ENCODE measurements around the gene ALG3. TPM values are rescaled to one million over a fixed set of nuclear protein-coding genes. Genes with fewer than 3 reads are reported as not detected.

Gene ALG3
- total RNA-seq, 1 donor from 2014 or later, result 40.9 TPM

DNA sequence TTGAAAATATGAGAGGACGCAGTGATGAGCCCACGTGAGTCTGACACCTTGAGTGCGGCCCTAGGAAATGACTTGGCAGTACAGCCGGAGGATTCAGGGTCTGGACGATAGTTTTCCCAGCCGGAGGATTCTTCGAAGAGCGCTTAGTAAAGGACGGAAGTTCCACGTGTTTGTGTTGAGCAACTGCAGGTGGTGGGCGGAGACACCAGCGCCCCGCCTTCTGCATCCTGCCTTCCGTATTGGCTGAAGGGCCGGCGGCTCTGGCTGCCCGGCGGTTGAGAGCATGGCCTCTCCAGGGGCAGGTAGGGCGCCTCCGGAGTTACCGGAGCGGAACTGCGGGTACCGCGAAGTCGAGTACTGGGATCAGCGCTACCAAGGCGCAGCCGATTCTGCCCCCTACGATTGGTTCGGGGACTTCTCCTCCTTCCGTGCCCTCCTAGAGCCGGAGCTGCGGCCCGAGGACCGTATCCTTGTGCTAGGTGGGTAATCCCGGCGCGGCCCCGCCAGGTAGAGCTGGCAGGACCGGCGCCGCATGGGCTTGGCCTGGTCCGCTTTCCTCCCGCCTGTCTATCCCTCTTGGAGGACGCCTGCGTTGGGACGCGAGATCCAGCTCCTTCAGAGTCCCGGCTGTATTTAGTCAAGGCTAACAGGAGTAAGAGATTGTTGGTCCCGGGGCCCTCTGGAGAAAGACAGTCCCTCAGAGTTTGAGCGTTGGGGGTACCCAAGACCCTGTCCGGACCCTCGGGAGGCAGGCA is 827 bp upstream of the ALG3 start, which contains the start of gene EEF1AKMT4:
TSS of gene EEF1AKMT4 (plus strand) at position 261 of the 755 bp plus-strand sequence. CDS start at position 284, 23 bp downstream.
- peak within 1 kb of the TSS; percentile 98 for H3K27ac Mint-ChIP-seq
- H3K27me3 Mint-ChIP-seq (ENCODE audit: low read depth), result no peaks in the 10 kb centered on the region
- TF ChIP-seq CTCF (IDR thresholded peaks at IDR 0.05; ENCODE audit: unreplicated experiment), result peak; percentile 22
- DNase-seq (ENCODE audit: low spot score in 2 of 2, unreplicated experiment in 2 of 2), result peak; percentile 93 to 94
- H3K9me3 Mint-ChIP-seq, result no peaks in the 10 kb centered on the region
- peak within 1 kb of the TSS; percentile 97 for H3K4me3 Mint-ChIP-seq
- H3K4me1 Mint-ChIP-seq, result peaks cover 9% of the 10 kb centered on the region
- peaks cover 6% of the 10 kb centered on the region for H3K36me3 Mint-ChIP-seq

GRCh38 chr3:184242297-184242685 is 6.5 kb downstream of the ALG3 start:
- H3K36me3 Mint-ChIP-seq, result peaks cover 19% of the 10 kb centered on the region
- H3K27me3 Mint-ChIP-seq (ENCODE audit: low read depth), result peaks cover 6% of the 10 kb centered on the region
- no peak for TF ChIP-seq CTCF (IDR thresholded peaks at IDR 0.05; ENCODE audit: unreplicated experiment)
- H3K4me1 Mint-ChIP-seq, result no peaks in the 10 kb centered on the region
- no peak overlapping the region for H3K27ac Mint-ChIP-seq
- no peaks in the 10 kb centered on the region for H3K9me3 Mint-ChIP-seq
- DNase-seq (ENCODE audit: low spot score in 2 of 2, unreplicated experiment in 2 of 2), result no peak
- no peak overlapping the region for H3K4me3 Mint-ChIP-seq

- no peaks in the 10 kb centered on the region for H3K9me3 Mint-ChIP-seq
- no peak for DNase-seq (ENCODE audit: low spot score in 2 of 2, unreplicated experiment in 2 of 2)
- H3K4me1 Mint-ChIP-seq, result no peaks in the 10 kb centered on the region
- no peak overlapping the region for H3K27ac Mint-ChIP-seq
- H3K27me3 Mint-ChIP-seq (ENCODE audit: low read depth), result peaks cover 11% of the 10 kb centered on the region
- peaks cover 19% of the 10 kb centered on the region for H3K36me3 Mint-ChIP-seq
- no peak for TF ChIP-seq CTCF (IDR thresholded peaks at IDR 0.05; ENCODE audit: unreplicated experiment)
- H3K4me3 Mint-ChIP-seq, result no peak overlapping the region
Observed at GRCh38 chr3:184241447-184242296, 7.1 kb downstream of the ALG3 start.

DNA sequence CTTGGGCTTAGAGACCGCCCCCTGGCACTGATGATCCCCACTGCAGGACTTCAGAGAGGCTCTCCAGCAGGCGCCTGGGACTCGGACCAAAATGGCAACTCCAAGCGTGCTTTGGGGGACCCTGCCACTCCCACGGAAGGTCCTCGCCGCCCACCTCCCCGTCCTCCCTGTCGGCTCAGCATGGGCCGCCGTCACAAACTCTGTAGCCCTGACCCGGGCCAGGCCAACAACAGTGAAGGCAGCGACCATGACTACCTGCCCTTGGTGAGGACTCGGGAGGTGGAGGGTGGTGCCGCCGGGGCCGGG is 7.7 kb downstream of the ALG3 start:
- no peaks in the 10 kb centered on the region for H3K9me3 Mint-ChIP-seq
- no peak for DNase-seq (ENCODE audit: low spot score in 2 of 2, unreplicated experiment in 2 of 2)
- no peaks in the 10 kb centered on the region for H3K4me1 Mint-ChIP-seq
- no peak overlapping the region for H3K4me3 Mint-ChIP-seq
- peaks cover 13% of the 10 kb centered on the region for H3K27me3 Mint-ChIP-seq (ENCODE audit: low read depth)
- no peak for TF ChIP-seq CTCF (IDR thresholded peaks at IDR 0.05; ENCODE audit: unreplicated experiment)
- peaks cover 19% of the 10 kb centered on the region for H3K36me3 Mint-ChIP-seq
- H3K27ac Mint-ChIP-seq, result no peak overlapping the region

DNA sequence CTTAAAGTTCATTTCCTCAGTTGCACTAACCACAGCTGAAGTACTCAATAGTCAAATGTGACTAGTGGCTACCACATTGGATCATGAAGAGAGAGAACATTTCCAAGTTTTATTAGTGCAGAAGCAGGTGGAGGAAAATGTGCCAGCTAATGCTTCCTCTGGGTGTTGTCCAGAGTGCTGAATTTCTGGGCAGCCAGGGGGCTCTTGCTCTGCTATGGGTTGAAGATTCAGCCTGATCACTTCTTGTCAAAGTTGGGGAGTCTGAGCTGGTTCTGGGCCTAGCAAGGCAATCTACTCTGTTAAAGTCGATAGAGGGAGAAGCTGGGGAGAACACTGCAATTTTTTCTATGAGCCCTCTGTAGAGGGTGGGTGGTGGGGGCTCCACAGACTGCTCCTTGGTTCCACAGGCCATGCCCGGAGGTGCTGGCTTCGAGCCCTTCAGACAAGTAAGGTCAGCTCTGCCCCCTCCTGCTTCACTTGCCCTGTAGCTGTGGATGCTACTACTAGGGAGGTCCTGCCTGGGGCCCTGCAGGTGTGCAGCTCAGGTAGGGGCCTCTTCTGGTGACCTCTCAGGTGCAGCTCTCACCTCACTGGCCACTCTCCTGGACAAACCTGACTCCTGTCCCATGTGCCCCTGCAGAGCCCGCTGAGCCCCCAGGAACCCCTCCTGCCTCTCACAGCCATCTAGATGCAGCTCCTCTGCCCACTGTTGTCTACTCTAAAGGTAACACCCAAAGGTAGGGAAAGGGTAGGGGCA is 8.2 kb downstream of the ALG3 start:
- no peak overlapping the region for H3K4me3 Mint-ChIP-seq
- H3K27ac Mint-ChIP-seq, result no peak overlapping the region
- peak in 1 of 2 experiments; percentile 49 for DNase-seq (ENCODE audit: low spot score in 2 of 2, unreplicated experiment in 2 of 2)
- H3K36me3 Mint-ChIP-seq, result peaks cover 19% of the 10 kb centered on the region
- no peaks in the 10 kb centered on the region for H3K9me3 Mint-ChIP-seq
- H3K27me3 Mint-ChIP-seq (ENCODE audit: low read depth), result peaks cover 17% of the 10 kb centered on the region
- H3K4me1 Mint-ChIP-seq, result no peaks in the 10 kb centered on the region
- TF ChIP-seq CTCF (IDR thresholded peaks at IDR 0.05; ENCODE audit: unreplicated experiment), result no peak

Data from mesothelial cell of epicardium (in vitro differentiated cells).